HL-60 (cell line): ENCODE results near the gene DHRS12.

Experiments
- DNase-seq, 2 experiments: peaks; one replicate each; pipeline ENCODE4 v3.0.0-alpha.2; 2010 to 2020; ENCODE audit warnings: low read depth in 1 of 2, low spot score in 1 of 2
- H3K27ac ChIP-seq: fragments of 250-450 bp; sonication (Bioruptor Pico); replicated peaks from 2 replicates; pipeline ENCODE4 v1.5.1; 2020; ENCODE audit warnings: mild to moderate bottlenecking, moderate library complexity
- H3K27me3 ChIP-seq: fragments of 250-450 bp; sonication (Bioruptor Pico); 2 replicates; pipeline ENCODE4 v1.5.1; 2021; ENCODE audit warnings: mild to moderate bottlenecking, moderate library complexity; ENCODE audit not compliant: insufficient read depth, poor library complexity, severe bottlenecking
- H3K4me3 ChIP-seq: replicated peaks from 2 replicates; pipeline ENCODE4 v1.5.1; 2011; ENCODE audit warnings: mild to moderate bottlenecking, control low read depth, low read length; ENCODE audit not compliant: insufficient read depth
- GABPA ChIP-seq: IDR thresholded peaks from 2 replicates; pipeline ENCODE4 v1.6.1; 2012; ENCODE audit warnings: low read depth
- POLR2AphosphoS5 ChIP-seq: IDR thresholded peaks from 2 replicates; pipeline ENCODE4 v1.6.1; 2012; ENCODE audit warnings: low read depth
- SPI1 ChIP-seq: IDR thresholded peaks from 2 replicates; pipeline ENCODE4 v1.6.1; 2012; ENCODE audit warnings: low read depth, mild to moderate bottlenecking, borderline replicate concordance
- TF ChIP-seq, protein P1 (sequence below): IDR thresholded peaks from 2 replicates; pipeline ENCODE4 v1.6.1; 2012; ENCODE audit warnings: low read depth; ENCODE audit not compliant: insufficient replicate concordance
- TF ChIP-seq, protein P2 (sequence below): IDR thresholded peaks from one replicate; pipeline ENCODE4 v1.5.1; 2011; ENCODE audit warnings: low read length, control low read depth, inconsistent platforms; ENCODE audit not compliant: insufficient read depth

DHRS12 gene

DNA sequence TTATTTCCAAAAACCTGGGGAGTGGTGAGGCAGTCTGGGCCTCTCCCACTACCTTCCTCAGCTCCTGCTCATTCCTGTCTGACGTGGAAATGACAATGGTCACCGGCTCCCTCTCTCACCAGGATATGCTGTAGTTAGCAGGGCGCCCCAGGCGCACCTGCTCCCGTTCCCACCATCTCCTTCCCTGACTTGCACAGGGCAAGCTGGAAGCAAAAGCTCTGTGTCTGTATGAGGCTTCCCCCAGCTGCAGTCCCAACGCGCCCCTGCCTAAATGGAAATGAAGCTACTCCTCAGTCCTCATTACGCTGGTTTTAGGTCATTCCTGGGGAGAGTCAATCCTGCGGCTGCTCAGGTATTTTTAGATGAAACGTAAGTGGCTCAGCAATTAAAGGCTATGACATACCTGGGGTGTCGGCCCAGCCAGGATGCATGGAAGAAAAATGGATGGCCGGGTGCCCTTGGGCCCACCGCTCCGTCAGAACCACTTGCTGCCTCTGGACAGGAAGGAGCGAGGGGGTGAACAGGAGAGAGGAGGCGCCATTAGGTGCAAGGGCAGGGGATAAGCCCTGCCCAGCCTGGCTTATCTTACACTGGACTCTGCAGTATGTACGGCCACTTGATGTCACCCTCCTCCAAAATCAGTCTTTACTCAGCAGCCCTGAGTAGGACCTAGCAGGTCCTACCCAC is 32.4 kb downstream of the DHRS12 start:
- DNase-seq, result no peak
- TF ChIP-seq, protein P1, sequence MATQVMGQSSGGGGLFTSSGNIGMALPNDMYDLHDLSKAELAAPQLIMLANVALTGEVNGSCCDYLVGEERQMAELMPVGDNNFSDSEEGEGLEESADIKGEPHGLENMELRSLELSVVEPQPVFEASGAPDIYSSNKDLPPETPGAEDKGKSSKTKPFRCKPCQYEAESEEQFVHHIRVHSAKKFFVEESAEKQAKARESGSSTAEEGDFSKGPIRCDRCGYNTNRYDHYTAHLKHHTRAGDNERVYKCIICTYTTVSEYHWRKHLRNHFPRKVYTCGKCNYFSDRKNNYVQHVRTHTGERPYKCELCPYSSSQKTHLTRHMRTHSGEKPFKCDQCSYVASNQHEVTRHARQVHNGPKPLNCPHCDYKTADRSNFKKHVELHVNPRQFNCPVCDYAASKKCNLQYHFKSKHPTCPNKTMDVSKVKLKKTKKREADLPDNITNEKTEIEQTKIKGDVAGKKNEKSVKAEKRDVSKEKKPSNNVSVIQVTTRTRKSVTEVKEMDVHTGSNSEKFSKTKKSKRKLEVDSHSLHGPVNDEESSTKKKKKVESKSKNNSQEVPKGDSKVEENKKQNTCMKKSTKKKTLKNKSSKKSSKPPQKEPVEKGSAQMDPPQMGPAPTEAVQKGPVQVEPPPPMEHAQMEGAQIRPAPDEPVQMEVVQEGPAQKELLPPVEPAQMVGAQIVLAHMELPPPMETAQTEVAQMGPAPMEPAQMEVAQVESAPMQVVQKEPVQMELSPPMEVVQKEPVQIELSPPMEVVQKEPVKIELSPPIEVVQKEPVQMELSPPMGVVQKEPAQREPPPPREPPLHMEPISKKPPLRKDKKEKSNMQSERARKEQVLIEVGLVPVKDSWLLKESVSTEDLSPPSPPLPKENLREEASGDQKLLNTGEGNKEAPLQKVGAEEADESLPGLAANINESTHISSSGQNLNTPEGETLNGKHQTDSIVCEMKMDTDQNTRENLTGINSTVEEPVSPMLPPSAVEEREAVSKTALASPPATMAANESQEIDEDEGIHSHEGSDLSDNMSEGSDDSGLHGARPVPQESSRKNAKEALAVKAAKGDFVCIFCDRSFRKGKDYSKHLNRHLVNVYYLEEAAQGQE, result no peak
- no peak for TF ChIP-seq POLR2AphosphoS5
- TF ChIP-seq GABPA, result no peak
- TF ChIP-seq SPI1, result no peak
- TF ChIP-seq, protein P2, sequence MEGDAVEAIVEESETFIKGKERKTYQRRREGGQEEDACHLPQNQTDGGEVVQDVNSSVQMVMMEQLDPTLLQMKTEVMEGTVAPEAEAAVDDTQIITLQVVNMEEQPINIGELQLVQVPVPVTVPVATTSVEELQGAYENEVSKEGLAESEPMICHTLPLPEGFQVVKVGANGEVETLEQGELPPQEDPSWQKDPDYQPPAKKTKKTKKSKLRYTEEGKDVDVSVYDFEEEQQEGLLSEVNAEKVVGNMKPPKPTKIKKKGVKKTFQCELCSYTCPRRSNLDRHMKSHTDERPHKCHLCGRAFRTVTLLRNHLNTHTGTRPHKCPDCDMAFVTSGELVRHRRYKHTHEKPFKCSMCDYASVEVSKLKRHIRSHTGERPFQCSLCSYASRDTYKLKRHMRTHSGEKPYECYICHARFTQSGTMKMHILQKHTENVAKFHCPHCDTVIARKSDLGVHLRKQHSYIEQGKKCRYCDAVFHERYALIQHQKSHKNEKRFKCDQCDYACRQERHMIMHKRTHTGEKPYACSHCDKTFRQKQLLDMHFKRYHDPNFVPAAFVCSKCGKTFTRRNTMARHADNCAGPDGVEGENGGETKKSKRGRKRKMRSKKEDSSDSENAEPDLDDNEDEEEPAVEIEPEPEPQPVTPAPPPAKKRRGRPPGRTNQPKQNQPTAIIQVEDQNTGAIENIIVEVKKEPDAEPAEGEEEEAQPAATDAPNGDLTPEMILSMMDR, result no peak
- Histone ChIP-seq H3K4me3 (no peak overlapping the region), H3K27ac (no peak overlapping the region), H3K27me3 (no peaks in the 10 kb centered on the region)

DNA sequence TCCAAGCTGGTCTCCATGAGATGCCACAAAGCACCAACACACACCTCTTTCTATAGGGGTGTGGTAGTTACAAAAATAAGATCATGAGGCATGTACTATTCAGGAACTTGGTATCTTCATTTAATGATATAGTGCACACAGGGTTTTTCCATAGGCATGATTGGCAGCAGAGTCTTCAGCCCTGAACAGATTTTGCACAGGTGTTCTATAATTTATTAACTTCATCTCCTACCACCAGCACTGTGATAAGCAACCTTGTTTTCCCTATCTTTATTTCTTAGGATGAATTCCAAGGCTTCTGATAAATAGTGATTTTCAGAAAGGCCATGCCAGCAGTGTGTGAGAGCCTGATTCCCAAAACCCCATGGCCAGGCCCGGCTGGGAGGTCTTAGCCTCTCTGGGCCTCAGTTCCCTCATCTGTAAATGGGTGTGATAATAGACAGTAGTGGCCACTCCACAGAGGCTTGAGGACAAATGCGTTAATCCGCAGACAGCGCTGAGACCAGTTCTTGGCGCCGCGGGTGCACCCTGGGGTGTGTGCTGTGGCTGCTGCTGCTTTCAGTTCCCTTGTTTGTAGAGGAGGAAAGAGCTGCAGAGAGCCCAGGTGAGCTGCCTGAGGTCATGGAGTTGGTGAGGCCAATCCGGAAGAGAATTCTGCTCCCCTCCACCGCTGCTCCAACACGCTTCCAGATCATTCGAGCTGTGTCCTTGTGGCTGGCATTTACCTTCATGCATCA is 33.1 kb downstream of the DHRS12 start:
- Histone ChIP-seq H3K4me3 (no peak overlapping the region), H3K27me3 (no peaks in the 10 kb centered on the region), H3K27ac (no peak overlapping the region)
- DNase-seq, result no peak
- no peak for TF ChIP-seq GABPA
- TF ChIP-seq POLR2AphosphoS5, result no peak
- no peak for TF ChIP-seq SPI1
- TF ChIP-seq, protein P2, result no peak
- TF ChIP-seq, protein P1, result no peak

DNA sequence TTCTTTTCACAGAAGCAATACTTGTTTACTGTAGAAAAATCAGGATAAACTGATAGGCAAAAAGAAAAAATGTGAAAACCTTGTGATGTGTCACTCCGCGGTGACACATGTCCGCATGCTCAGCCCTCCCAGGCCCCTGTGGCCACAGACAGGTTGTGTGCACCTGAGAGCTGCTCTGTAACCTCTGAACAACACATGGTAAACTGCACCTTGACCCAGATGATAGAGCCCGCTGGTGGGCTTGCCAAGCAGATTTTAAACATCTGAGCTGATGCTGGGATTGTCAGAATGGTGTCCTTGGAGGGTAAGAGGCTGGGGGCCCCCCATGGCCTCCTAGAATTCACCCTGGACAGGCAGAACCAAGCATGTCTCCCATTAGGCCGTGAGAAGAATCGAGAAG is 33.8 kb downstream of the DHRS12 start:
- H3K27me3 ChIP-seq, result no peaks in the 10 kb centered on the region
- no peak for TF ChIP-seq GABPA
- TF ChIP-seq, protein P2, result no peak
- no peak for TF ChIP-seq POLR2AphosphoS5
- TF ChIP-seq, protein P1, result no peak
- TF ChIP-seq SPI1, result no peak
- no peak overlapping the region for H3K4me3 ChIP-seq
- no peak overlapping the region for H3K27ac ChIP-seq
- DNase-seq, result no peak
